ENCODE data around the gene CCDC50.

CCDC50 gene

DNA sequence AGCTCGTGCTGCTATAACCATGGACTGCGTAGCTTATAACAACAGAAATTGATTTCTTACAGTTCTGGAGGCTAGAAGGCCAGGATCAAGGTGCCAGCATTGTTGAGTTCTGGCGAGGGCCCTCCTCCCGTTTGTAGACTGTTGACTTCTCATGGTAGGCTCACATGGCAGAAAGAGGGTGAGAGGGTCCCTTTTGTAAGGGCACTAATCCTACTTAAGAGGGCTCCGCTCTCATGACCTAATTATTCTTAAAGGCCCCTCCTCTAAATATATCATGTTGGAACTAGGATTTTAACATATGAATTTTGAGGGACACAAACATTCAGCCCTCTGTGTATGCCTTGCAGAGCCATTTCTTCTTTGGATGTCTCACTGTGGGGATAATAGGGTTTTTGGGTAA is 103.0 kb downstream of the CCDC50 start:
- no peak for DNase-seq

DNA sequence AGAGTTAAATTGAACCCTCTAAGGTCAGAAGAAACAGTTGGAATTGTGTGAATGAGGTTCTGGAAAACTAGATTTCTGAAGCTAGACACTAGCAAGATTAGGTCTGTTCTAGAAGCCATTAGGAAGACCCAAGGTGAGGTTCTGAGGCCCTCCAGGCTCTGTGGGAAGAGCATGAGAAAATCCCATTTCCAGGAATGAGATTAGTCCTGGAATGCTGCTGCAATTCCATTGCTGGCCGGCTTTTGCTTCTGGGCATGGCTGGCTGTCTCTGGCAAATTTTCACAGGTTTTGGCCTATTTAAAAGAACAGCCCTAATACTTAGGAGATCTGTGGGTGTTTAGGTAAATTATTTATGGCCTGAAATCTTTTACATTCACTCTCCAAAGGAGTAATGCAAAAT is 104.8 kb downstream of the CCDC50 start:
- DNase-seq = no peak

DNA sequence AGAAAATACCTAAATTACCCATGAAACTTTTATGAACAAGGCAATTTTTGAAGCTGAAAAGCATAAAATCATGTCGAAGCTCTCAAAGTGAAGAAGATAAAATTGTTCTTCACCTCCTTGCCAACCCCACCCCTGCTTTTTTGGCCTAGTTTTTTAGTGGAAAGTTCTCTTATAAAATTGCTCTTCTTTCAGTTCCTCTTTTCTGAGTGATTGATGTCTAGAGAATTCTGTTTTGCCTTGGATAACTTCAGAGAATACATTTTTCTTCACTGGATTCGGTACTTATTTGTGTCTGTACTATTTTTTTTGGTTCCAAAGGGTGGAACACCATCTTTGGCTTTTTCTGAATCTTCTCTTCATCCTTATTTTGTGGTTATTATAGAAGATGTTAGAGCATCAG is 106.8 kb downstream of the CCDC50 start:
- no peak for DNase-seq

DNA sequence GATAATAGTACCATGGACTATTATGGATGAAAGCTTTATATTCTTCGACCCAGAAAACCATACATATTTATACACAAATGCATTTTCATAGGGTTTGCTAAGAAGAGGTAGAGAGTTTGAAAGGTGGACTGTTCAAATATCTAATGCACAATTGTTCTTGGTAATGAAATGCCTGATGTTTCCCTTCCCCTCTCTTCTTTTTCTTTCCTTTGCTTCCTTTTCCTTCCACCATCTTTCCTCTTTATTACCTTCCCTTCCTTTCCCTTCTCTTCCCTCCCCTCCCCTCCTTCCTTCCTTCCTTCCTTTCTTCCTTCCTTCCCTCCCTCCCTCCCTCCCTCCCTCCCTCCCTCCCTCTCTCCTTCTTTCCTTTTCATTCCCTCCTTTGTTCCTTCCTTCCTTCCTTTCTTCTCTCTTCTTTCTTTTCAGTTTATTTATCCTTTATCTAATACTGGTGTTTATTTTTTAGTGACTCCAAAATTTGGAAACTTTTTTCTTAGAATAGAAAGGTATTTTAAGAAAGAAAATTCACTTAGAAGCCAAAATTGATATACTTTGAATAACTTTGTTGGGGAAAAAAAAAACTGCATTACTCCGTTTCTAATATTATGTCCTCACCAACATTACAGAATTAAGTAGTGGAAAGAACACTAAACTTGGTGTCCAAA is 109.1 kb downstream of the CCDC50 start:
- no peak for DNase-seq

DNA sequence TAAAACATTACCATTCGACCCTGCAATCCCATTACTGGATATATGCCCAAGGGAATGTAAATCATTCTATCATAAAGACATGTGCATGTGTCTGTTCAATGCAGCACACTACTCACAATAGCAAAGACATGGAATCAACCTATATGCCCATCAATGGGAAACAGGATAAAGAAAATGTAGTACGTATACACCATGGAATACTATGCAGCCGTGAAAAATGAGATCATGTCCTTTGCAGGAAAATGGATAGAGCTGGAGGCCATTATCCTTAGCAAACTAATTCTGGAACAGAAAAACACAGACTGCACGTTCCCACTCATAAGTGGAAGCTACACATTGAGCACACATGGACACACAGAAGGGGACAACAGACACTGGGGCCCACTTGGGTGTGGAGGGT is 111.3 kb downstream of the CCDC50 start:
- DNase-seq = no peak

DNA sequence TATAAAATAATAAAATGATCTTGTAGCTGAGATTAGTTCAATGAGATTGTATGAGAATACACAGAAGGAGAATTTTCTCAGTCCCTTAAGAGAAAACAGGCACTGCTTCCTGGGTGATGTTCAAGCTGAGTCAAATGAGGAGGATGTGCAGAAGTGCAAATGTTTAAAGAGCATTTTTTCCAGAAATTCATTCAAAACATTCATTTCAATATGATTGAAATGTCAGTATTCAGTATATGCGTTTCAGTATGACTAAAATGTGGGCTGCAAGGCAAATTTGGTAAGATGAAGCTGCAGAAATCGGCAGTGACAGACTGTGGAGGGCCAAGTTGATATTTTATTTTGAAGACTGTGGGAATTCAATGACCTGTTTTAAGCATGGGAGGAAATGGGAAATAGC is 112.5 kb downstream of the CCDC50 start:
- no peak for DNase-seq

DNA sequence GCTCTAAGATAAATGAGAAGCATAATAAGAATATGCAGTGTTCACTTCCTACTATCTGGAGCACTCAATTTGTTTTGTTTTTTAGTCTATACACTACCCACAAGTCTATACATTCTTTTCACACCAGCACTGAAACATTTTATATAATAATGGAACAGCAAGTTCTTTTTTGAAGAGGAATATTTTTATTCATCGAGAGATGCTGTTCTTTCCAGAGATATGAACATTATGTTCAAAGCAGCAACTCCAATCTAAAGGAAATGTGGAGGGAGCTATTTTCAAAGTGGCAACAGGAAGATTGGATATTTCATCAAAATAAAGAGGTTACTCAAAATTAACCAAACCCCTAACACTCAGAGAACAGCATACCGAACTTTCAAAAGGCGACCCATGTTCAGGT is 115.4 kb downstream of the CCDC50 start:
- no peak for DNase-seq

Data from activated T-cell treated with anti-CD3 and anti-CD28 coated beads, Interleukin-2, amount 50 U/mL, for 1 hour (primary cell).